Heart right ventricle (tissue), 16 donors: Measurements from ENCODE around the gene PDZD2. TPM values are rescaled to one million over a fixed set of nuclear protein-coding genes. Genes with fewer than 3 reads are reported as not detected.

Source experiments
- ATAC-seq, 8 donors: fragments of 200-7000 bp; cut with Tn5 transposase; one replicate each; pipeline ENCODE4 v1.9.1; 2020; ENCODE audit warnings: mild to moderate bottlenecking in 8 of 8, moderate library complexity in 8 of 8, moderate number of reproducible peaks in 1 of 8
- DNase-seq, 2 donors: peaks; one replicate each; pipeline ENCODE4 v3.0.0-alpha.2; 2020
- H3K27ac ChIP-seq, 10 donors: fragments of 200-600 bp; sonication (generic) in 2 of 10; one replicate each; pipeline versions ENCODE4 v1.5.0 to v1.8.0; 2020 to 2022; ENCODE audit warnings: mild to moderate bottlenecking in 3 of 10
- H3K27me3 ChIP-seq, 7 donors: fragments of 200-600 bp; one replicate each; pipeline ENCODE4 v1.8.0; 2021 to 2022; ENCODE audit warnings: mild to moderate bottlenecking in 2 of 7
- H3K36me3 ChIP-seq, 9 donors: fragments of 200-600 bp; sonication (generic) in 1 of 9; one replicate each; pipeline versions ENCODE4 v1.5.0 to v1.8.0; 2020 to 2022; ENCODE audit warnings: mild to moderate bottlenecking in 2 of 9
- H3K4me1 ChIP-seq, 9 donors: fragments of 200-600 bp; sonication (generic) in 1 of 9; one replicate each; pipeline versions ENCODE4 v1.5.0 to v1.8.0; 2020 to 2022; ENCODE audit warnings: mild to moderate bottlenecking in 4 of 9
- H3K4me3 ChIP-seq, 10 donors: fragments of 200-600 bp; sonication (generic) in 2 of 10; one replicate each; pipeline versions ENCODE4 v1.5.0 to v1.8.0; 2020 to 2022; ENCODE audit warnings: mild to moderate bottlenecking in 7 of 10, moderate library complexity in 2 of 10
- H3K9me3 ChIP-seq, 11 donors: fragments of 200-600 bp in 10 of 11; sonication (generic) in 2 of 11; one replicate each; pipeline versions ENCODE4 v1.5.0 to v1.8.0; 2013 to 2022; ENCODE audit warnings: mild to moderate bottlenecking in 2 of 11, control low read depth in 1 of 11, moderate library complexity in 1 of 11
- CTCF ChIP-seq, 9 donors: fragments of 200-600 bp; sonication (generic) in 2 of 9; IDR thresholded peaks; one replicate each; pipeline versions ENCODE4 v1.5.0 to v1.8.0; 2021 to 2022; ENCODE audit warnings: antibody characterized with exemption in 9 of 9, mild to moderate bottlenecking in 5 of 9, moderate library complexity in 1 of 9
- whole genome bisulfite sequencing, 2 donors: extraction: QIAGEN DNeasy Blood & Tissue Kit; methylation state at CpG; one replicate each; pipeline ENCODE4 v1.1.7; 2013; ENCODE audit warnings: inconsistent platforms in 1 of 2; 5-methylcytosine and 5-hydroxymethylcytosine counted together
- intact Hi-C, 10 donors: fragments of 100-400 bp; cut with DNase I; formaldehyde crosslinking; loops; one replicate each; pipeline versions ENCODE4 v1.11.1 to v1.14.2; 2022
- polyA plus RNA-seq, 2 donors: library from polyadenylated mRNA; stranded (reverse); fragments of 200-250 nt; gene quantifications; one replicate each; pipeline ENCODE4 v1.2.3, GENCODE V29; 2013
- total RNA-seq, 10 donors: library from RNA; stranded (reverse); fragmentation: NEBNext Ultra II Directional in 3 of 10; extraction: Animal tissue kit (Norgen Biotek cat#: 25700) in 3 of 10; gene quantifications; one replicate each; pipeline versions ENCODE4 v1.2.1 to v1.2.4, GENCODE V29; 2021 to 2023
- donor health status: Arrhythmogenic right ventricular cardiomyopathy.
- donor health status: ischemic (EF 13 %, LVEDD 7.1; RV severe dilation, severe dysfunction).
- donor health status: healthy with polysubstance abuse.
- donor health status: DM: no; HTN: yes; CAD: no.
- donor health status: DM: no; HTN: no; CAD: no.
- donor health status: ischemic (EF 25% LVEDD 6.9; RV normal size, moderate dysfunction).
- donor health status: ischemic (EF 25% LVEDD 5.7; RV mildly dilated, moderate dysfunction).
- donor health status: healthy.
- donor health status: DM: yes; HTN: yes; CAD: no.
- donor health status: Ischemic cardiomyopathy.
- donor health status: ischemic (EF 35%, LVEDD 5.7; RV mildly dilated, moderate dysfunction).
- donor health status: nonischemic (EF 11% LVEDD 7.7; RV severe dilation, severe dysfunction).
- donor health status: DM: yes; HTN: yes; CAD: no.
- donor health status: PGD.
- donor health status: ischemic (EF 29% LVEDD 5.4; RV normal size, mild dysfunction).
- donor health status: nonischemic (EF 23%, LVEDD 6.1; RV moderate dilation, normal function).

PDZD2 gene
- total and polyA plus RNA-seq, 12 donors = 9.0 to 117 (median 82.5) TPM

GRCh38 chr5:32131604-32132003 lies 492.7 kb downstream of the PDZD2 start:
- no peak overlapping the region for H3K27ac ChIP-seq
- ATAC-seq (no peak), DNase-seq (no peak)
- intact Hi-C loops = loop anchor here in 1 of 10 donors (10.0 kb wide), 1 partner anchor 203 kb away; no protein-coding TSS in a partner anchor
- H3K9me3 ChIP-seq = no peaks in the 10 kb centered on the region
- H3K36me3 ChIP-seq = peaks cover 0 to 81% (median 10%) of the 10 kb centered on the region in 9 donors
- TF ChIP-seq CTCF (IDR thresholded peaks at IDR 0.05) = no peak
- no peak overlapping the region for H3K4me3 ChIP-seq
- 75 to 82% methylated on average over 1 of the region's 1 CpG for WGBS, 2 donors
- H3K4me1 ChIP-seq = peaks cover 0 to 69% (median 29%) of the 10 kb centered on the region in 9 donors
- no peaks in the 10 kb centered on the region for H3K27me3 ChIP-seq

GRCh38 chr5:32132757-32133156 lies 493.8 kb downstream of the PDZD2 start:
- Histone ChIP-seq H3K9me3 (no peaks in the 10 kb centered on the region), H3K4me1 (peaks cover 0 to 58% (median 20%) of the 10 kb centered on the region in 9 donors), H3K27me3 (no peaks in the 10 kb centered on the region), H3K27ac (no peak overlapping the region), H3K36me3 (peaks cover 0 to 79% (median 10%) of the 10 kb centered on the region in 9 donors), H3K4me3 (no peak overlapping the region)
- DNase-seq = no peak
- no peak for TF ChIP-seq CTCF (IDR thresholded peaks at IDR 0.05)
- intact Hi-C loops = loop anchor here in 1 of 10 donors (10.0 kb wide), 1 partner anchor 202 kb away; no protein-coding TSS in a partner anchor
- no peak for ATAC-seq

- ATAC-seq (no peak), DNase-seq (no peak)
- intact Hi-C loops = loop anchor here in 1 of 10 donors (10.0 kb wide), 1 partner anchor 200 kb away; no protein-coding TSS in a partner anchor
- Histone ChIP-seq H3K4me1 (peaks cover 0 to 39% (median 11%) of the 10 kb centered on the region in 9 donors), H3K9me3 (no peaks in the 10 kb centered on the region), H3K36me3 (peaks cover 0 to 82% (median 10%) of the 10 kb centered on the region in 9 donors), H3K27ac (no peak overlapping the region), H3K27me3 (no peaks in the 10 kb centered on the region), H3K4me3 (no peak overlapping the region)
- 97 to 98% methylated on average over 1 of the region's 1 CpG for WGBS, 2 donors
- no peak for TF ChIP-seq CTCF (IDR thresholded peaks at IDR 0.05)
Observed at GRCh38 chr5:32135086-32135485, 496.2 kb downstream of the PDZD2 start.

- no peak overlapping the region for H3K4me3 ChIP-seq
- no peaks in the 10 kb centered on the region for H3K9me3 ChIP-seq
- 77% methylated on average over 7 of the region's 7 CpGs for WGBS, 2 donors
- no peak for ATAC-seq
- no peaks in the 10 kb centered on the region for H3K27me3 ChIP-seq
- no peak for TF ChIP-seq CTCF (IDR thresholded peaks at IDR 0.05)
- H3K27ac ChIP-seq = no peak overlapping the region
- H3K4me1 ChIP-seq = peaks cover 0 to 26% (median 8%) of the 10 kb centered on the region in 9 donors
- H3K36me3 ChIP-seq = peaks cover 0 to 72% (median 10%) of the 10 kb centered on the region in 9 donors
- no peak for DNase-seq
- intact Hi-C loops = loop anchor here in 1 of 10 donors (10.0 kb wide), 1 partner anchor 198 kb away; no protein-coding TSS in a partner anchor
Observed at GRCh38 chr5:32136342-32136741, 497.4 kb downstream of the PDZD2 start.
